Measurements from ENCODE around the gene SLC1A2.
A peak's percentile ranks its signal among the peaks of the same experiment; 100 is the strongest.

SLC1A2 gene

GRCh38 chr11:35242412-35243242 is 176.7 kb downstream of the SLC1A2 start:
- no peak for DNase-seq (ENCODE audit: low read depth)
- in situ Hi-C loops (cut with HindIII; ENCODE audit: low sequenced_read_pairs), result no loop called here
- TF ChIP-seq CTCF (IDR thresholded peaks at IDR 0.05; ENCODE audit: low read depth, low read length, missing control alignments), result no peak
- H3K4me3 ChIP-seq (ENCODE audit: low read depth, low read length), result no peak overlapping the region

- in situ Hi-C loops (cut with HindIII; ENCODE audit: low sequenced_read_pairs), result no loop called here
- H3K4me3 ChIP-seq (ENCODE audit: low read depth, low read length), result no peak overlapping the region
- DNase-seq (ENCODE audit: low read depth), result no peak
- no peak for TF ChIP-seq CTCF (IDR thresholded peaks at IDR 0.05; ENCODE audit: low read depth, low read length, missing control alignments)
Observed at GRCh38 chr11:35241531-35241930, 177.8 kb downstream of the SLC1A2 start.

GRCh38 chr11:35241083-35241482 is 178.3 kb downstream of the SLC1A2 start:
- no peak for TF ChIP-seq CTCF (IDR thresholded peaks at IDR 0.05; ENCODE audit: low read depth, low read length, missing control alignments)
- H3K4me3 ChIP-seq (ENCODE audit: low read depth, low read length), result no peak overlapping the region
- no peak for DNase-seq (ENCODE audit: low read depth)
- in situ Hi-C loops (cut with HindIII; ENCODE audit: low sequenced_read_pairs), result no loop called here

- DNase-seq (ENCODE audit: low read depth), result no peak
- no peak overlapping the region for H3K4me3 ChIP-seq (ENCODE audit: low read depth, low read length)
- TF ChIP-seq CTCF (IDR thresholded peaks at IDR 0.05; ENCODE audit: low read depth, low read length, missing control alignments), result no peak
- in situ Hi-C loops (cut with HindIII; ENCODE audit: low sequenced_read_pairs), result no loop called here
Observed at GRCh38 chr11:35239471-35240075, 179.8 kb downstream of the SLC1A2 start.

GRCh38 chr11:35238882-35239281 is 180.5 kb downstream of the SLC1A2 start:
- no peak for DNase-seq (ENCODE audit: low read depth)
- in situ Hi-C loops (cut with HindIII; ENCODE audit: low sequenced_read_pairs), result no loop called here
- TF ChIP-seq CTCF (IDR thresholded peaks at IDR 0.05; ENCODE audit: low read depth, low read length, missing control alignments), result no peak
- no peak overlapping the region for H3K4me3 ChIP-seq (ENCODE audit: low read depth, low read length)

GRCh38 chr11:35237860-35238715 is 181.3 kb downstream of the SLC1A2 start:
- in situ Hi-C loops (cut with HindIII; ENCODE audit: low sequenced_read_pairs), result no loop called here
- DNase-seq (ENCODE audit: low read depth), result no peak
- H3K4me3 ChIP-seq (ENCODE audit: low read depth, low read length), result no peak overlapping the region
- TF ChIP-seq CTCF (IDR thresholded peaks at IDR 0.05; ENCODE audit: low read depth, low read length, missing control alignments), result peak; percentile 64

Data from astrocyte of the cerebellum (primary cell).